ENCODE data around the gene MCAM.

DNA sequence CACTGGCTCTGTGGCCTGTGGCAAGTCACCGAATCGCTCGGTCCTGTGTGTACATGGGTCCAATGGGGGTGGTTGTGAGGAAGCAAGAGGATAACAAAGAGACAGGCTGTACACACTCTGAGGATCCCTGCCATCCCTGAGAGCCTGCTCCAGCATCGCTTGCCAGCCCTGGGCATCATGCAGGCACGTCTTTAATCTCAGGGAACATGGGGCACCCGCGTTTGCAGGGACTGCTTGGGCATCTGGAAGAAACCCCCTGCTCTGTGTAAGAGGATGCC lies 25.0 kb upstream of the MCAM start:
- TF ChIP-seq, protein P1, sequence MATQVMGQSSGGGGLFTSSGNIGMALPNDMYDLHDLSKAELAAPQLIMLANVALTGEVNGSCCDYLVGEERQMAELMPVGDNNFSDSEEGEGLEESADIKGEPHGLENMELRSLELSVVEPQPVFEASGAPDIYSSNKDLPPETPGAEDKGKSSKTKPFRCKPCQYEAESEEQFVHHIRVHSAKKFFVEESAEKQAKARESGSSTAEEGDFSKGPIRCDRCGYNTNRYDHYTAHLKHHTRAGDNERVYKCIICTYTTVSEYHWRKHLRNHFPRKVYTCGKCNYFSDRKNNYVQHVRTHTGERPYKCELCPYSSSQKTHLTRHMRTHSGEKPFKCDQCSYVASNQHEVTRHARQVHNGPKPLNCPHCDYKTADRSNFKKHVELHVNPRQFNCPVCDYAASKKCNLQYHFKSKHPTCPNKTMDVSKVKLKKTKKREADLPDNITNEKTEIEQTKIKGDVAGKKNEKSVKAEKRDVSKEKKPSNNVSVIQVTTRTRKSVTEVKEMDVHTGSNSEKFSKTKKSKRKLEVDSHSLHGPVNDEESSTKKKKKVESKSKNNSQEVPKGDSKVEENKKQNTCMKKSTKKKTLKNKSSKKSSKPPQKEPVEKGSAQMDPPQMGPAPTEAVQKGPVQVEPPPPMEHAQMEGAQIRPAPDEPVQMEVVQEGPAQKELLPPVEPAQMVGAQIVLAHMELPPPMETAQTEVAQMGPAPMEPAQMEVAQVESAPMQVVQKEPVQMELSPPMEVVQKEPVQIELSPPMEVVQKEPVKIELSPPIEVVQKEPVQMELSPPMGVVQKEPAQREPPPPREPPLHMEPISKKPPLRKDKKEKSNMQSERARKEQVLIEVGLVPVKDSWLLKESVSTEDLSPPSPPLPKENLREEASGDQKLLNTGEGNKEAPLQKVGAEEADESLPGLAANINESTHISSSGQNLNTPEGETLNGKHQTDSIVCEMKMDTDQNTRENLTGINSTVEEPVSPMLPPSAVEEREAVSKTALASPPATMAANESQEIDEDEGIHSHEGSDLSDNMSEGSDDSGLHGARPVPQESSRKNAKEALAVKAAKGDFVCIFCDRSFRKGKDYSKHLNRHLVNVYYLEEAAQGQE (IDR thresholded peaks at IDR 0.05; ENCODE audit: low read depth, low read length): no peak
- TF ChIP-seq, protein P2, sequence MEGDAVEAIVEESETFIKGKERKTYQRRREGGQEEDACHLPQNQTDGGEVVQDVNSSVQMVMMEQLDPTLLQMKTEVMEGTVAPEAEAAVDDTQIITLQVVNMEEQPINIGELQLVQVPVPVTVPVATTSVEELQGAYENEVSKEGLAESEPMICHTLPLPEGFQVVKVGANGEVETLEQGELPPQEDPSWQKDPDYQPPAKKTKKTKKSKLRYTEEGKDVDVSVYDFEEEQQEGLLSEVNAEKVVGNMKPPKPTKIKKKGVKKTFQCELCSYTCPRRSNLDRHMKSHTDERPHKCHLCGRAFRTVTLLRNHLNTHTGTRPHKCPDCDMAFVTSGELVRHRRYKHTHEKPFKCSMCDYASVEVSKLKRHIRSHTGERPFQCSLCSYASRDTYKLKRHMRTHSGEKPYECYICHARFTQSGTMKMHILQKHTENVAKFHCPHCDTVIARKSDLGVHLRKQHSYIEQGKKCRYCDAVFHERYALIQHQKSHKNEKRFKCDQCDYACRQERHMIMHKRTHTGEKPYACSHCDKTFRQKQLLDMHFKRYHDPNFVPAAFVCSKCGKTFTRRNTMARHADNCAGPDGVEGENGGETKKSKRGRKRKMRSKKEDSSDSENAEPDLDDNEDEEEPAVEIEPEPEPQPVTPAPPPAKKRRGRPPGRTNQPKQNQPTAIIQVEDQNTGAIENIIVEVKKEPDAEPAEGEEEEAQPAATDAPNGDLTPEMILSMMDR (IDR thresholded peaks at IDR 0.05 in 2 of 3, conservative IDR thresholded peaks at IDR 0.05 in 1 of 3; ENCODE audit: control insufficient read depth in 2 of 3, extremely low read depth in 1 of 3, insufficient read depth in 1 of 3, low read depth in 3 of 3, low read length in 3 of 3): no peak

All from GM12878 (cell line).